DOHH2 (cell line): ENCODE data around the gene KSR1.

ENCODE experiments used
- H3F3A ChIP-seq: fragments of 200-600 bp; sonication (generic), shearing (Covaris generic); 2 replicates; pipeline ENCODE4 v1.6.0; 2016; ENCODE audit warnings: antibody characterized with exemption, mild to moderate bottlenecking; ENCODE audit not compliant: control insufficient read depth, insufficient read depth
- H3K27ac ChIP-seq: fragments of 200-600 bp; sonication (generic); 2 replicates; pipeline ENCODE4 v1.5.1; 2014; ENCODE audit warnings: low read depth, mild to moderate bottlenecking, low read length, moderate library complexity
- H3K27me3 ChIP-seq: fragments of 200-600 bp; sonication (generic); 2 replicates; pipeline ENCODE4 v1.6.1; 2014; ENCODE audit warnings: mild to moderate bottlenecking, low read length, mixed read lengths; ENCODE audit not compliant: control insufficient read depth
- H3K36me3 ChIP-seq: fragments of 200-600 bp; sonication (generic); 2 replicates; pipeline ENCODE4 v1.6.1; 2014; ENCODE audit warnings: mild to moderate bottlenecking, low read length, moderate library complexity, mixed read lengths; ENCODE audit not compliant: control insufficient read depth
- H3K4me1 ChIP-seq: fragments of 200-600 bp; sonication (generic); 2 replicates; pipeline ENCODE4 v1.6.1; 2014; ENCODE audit warnings: mild to moderate bottlenecking, low read length, mixed read lengths; ENCODE audit not compliant: control insufficient read depth
- H3K4me2 ChIP-seq: fragments of 200-600 bp; sonication (generic); 2 replicates; pipeline ENCODE4 v1.6.0; 2014; ENCODE audit warnings: mild to moderate bottlenecking, low read length, moderate library complexity
- H3K4me3 ChIP-seq: fragments of 200-600 bp; sonication (generic); 2 replicates; pipeline ENCODE4 v1.5.1; 2014; ENCODE audit warnings: mild to moderate bottlenecking, low read length, mixed read lengths
- H3K79me2 ChIP-seq: fragments of 200-600 bp; sonication (generic); 2 replicates; pipeline ENCODE4 v1.6.1; 2014; ENCODE audit warnings: mild to moderate bottlenecking, low read length, mixed read lengths; ENCODE audit not compliant: control insufficient read depth
- H3K9me2 ChIP-seq: fragments of 200-600 bp; sonication (generic); replicated peaks from 2 replicates; pipeline ENCODE4 v1.6.1; 2014; ENCODE audit warnings: mild to moderate bottlenecking, low read length, mixed read lengths; ENCODE audit not compliant: control insufficient read depth
- H3K9me3 ChIP-seq: fragments of 200-600 bp; sonication (generic); 2 replicates; pipeline ENCODE4 v1.6.1; 2014; ENCODE audit warnings: antibody characterized with exemption, low read length, mixed read lengths; ENCODE audit not compliant: control insufficient read depth, insufficient read depth
- H4K20me1 ChIP-seq: fragments of 200-600 bp; sonication (generic); 2 replicates; pipeline ENCODE4 v1.6.0; 2014; ENCODE audit warnings: low read depth, mild to moderate bottlenecking, antibody characterized with exemption, low read length, moderate library complexity; ENCODE audit not compliant: control insufficient read depth, insufficient read depth
- EZH2phosphoT487 ChIP-seq: fragments of 200-600 bp; sonication (generic); IDR thresholded peaks from 2 replicates; pipeline ENCODE4 v1.6.1; 2017; ENCODE audit warnings: borderline replicate concordance, mild to moderate bottlenecking, antibody characterized with exemption, low read length, moderate library complexity, mixed read lengths
- TF ChIP-seq, protein P1 (sequence below): fragments of 200-600 bp; sonication (generic); IDR thresholded peaks from one replicate; pipeline ENCODE4 v1.5.1; 2014; ENCODE audit warnings: antibody characterized with exemption, mild to moderate bottlenecking, low read depth, low read length; ENCODE audit not compliant: poor library complexity, severe bottlenecking

KSR1 gene

DNA sequence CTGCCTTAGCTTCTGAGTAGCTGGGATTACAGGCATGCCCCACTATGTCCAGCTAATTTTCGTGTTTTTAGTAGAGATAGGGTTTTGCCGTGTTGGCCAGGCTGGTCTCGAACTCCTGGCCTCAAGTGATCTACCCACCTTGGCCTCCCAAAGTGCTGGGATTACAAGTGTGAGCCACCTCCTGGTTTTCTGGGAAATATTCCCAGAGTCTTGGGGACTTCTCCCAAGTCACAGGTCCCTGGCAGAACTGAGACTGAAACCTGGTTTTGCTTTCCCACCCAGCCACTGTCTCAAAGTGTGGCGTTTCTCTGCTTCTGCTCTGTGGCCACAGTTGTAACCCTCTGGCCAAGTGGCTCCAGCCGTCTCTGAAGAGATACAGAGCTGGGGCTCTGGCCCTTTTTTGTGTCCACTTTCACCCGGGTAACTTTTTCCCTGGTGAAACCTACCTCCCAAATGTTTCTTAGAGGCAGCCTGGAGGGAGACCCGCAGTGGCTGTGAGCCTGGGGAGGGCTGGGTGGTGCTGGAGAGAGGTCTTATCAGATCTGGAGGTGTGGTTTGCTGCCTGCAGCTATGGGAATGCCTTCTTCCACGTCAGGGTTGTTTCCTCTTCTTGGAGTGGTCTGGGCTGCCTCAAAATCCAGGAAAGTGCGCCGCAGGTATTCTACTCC, 5.1 kb downstream of the KSR1 start:
- Histone ChIP-seq H3K9me3 (no peaks in the 10 kb centered on the region), H3F3A (no peaks in the 10 kb centered on the region), H3K9me2 (no peaks in the 10 kb centered on the region), H4K20me1 (no peaks in the 10 kb centered on the region), H3K4me3 (no peak overlapping the region), H3K79me2 (no peaks in the 10 kb centered on the region), H3K27me3 (peaks cover 33% of the 10 kb centered on the region), H3K36me3 (no peaks in the 10 kb centered on the region), H3K4me2 (no peak overlapping the region), H3K4me1 (0 out of 2 replicates have a peak, but pooled peaks cover 6% of the 10 kb centered on the region), H3K27ac (no peak overlapping the region)
- TF ChIP-seq EZH2phosphoT487 = no peak
- TF ChIP-seq, protein P1, sequence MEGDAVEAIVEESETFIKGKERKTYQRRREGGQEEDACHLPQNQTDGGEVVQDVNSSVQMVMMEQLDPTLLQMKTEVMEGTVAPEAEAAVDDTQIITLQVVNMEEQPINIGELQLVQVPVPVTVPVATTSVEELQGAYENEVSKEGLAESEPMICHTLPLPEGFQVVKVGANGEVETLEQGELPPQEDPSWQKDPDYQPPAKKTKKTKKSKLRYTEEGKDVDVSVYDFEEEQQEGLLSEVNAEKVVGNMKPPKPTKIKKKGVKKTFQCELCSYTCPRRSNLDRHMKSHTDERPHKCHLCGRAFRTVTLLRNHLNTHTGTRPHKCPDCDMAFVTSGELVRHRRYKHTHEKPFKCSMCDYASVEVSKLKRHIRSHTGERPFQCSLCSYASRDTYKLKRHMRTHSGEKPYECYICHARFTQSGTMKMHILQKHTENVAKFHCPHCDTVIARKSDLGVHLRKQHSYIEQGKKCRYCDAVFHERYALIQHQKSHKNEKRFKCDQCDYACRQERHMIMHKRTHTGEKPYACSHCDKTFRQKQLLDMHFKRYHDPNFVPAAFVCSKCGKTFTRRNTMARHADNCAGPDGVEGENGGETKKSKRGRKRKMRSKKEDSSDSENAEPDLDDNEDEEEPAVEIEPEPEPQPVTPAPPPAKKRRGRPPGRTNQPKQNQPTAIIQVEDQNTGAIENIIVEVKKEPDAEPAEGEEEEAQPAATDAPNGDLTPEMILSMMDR = no peak

DNA sequence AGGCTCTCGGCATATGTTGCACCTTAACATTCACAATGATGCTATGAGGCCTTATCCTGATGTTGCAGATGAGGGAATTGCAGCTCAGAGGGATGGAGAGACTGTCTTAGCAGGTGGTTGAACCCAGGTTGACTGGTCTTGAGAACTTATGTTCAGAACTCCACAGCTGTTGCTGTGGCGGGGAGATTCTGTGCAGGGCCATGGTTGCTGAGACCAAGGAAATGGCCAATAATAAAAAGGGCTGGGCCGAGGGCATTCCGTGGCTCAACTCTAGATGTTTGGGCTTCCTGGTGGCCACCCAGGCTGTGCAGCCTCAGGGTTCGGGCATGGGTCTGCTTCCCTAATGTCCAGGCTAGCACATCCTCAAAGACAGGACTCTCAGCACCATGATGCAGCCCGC, 5.9 kb downstream of the KSR1 start:
- no peaks in the 10 kb centered on the region for H3K9me2 ChIP-seq
- no peaks in the 10 kb centered on the region for H3K9me3 ChIP-seq
- H3K4me1 ChIP-seq = no peaks in the 10 kb centered on the region
- no peaks in the 10 kb centered on the region for H3F3A ChIP-seq
- no peaks in the 10 kb centered on the region for H3K79me2 ChIP-seq
- TF ChIP-seq, protein P1 = no peak
- TF ChIP-seq EZH2phosphoT487 = no peak
- H3K4me3 ChIP-seq = no peak overlapping the region
- no peaks in the 10 kb centered on the region for H4K20me1 ChIP-seq
- peaks cover 29% of the 10 kb centered on the region for H3K27me3 ChIP-seq
- no peak overlapping the region for H3K4me2 ChIP-seq
- no peaks in the 10 kb centered on the region for H3K36me3 ChIP-seq
- H3K27ac ChIP-seq = no peak overlapping the region

DNA sequence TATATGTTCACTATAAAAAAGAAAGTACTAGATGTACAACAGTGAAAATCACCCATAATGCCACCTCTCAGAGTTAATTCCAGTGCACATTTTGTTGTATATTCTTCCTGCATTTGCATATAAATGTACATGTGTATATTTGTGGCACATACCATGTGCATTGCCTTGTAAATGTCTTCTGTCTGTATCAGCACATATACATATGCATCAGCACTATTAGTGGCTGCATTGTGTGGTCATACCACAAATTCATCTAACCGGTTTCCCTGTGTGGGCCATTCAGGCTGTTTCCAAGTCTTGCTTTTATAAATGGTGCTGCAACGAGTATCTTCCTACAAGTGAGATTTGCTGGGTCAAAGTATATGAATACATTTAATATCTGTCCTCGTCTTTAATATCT, 6.5 kb downstream of the KSR1 start:
- H3K4me3 ChIP-seq = no peak overlapping the region
- H3K27ac ChIP-seq = no peak overlapping the region
- no peaks in the 10 kb centered on the region for H3K9me2 ChIP-seq
- TF ChIP-seq EZH2phosphoT487 = no peak
- TF ChIP-seq, protein P1 = no peak
- no peaks in the 10 kb centered on the region for H3K79me2 ChIP-seq
- peaks cover 23% of the 10 kb centered on the region for H3K27me3 ChIP-seq
- no peaks in the 10 kb centered on the region for H3K36me3 ChIP-seq
- no peaks in the 10 kb centered on the region for H3F3A ChIP-seq
- H3K4me1 ChIP-seq = no peaks in the 10 kb centered on the region
- H3K4me2 ChIP-seq = no peak overlapping the region
- no peaks in the 10 kb centered on the region for H4K20me1 ChIP-seq
- no peaks in the 10 kb centered on the region for H3K9me3 ChIP-seq
